ENCODE results near the gene ANKS6.

- TF ChIP-seq JUND (IDR thresholded peaks at IDR 0.05) = no peak
- TF ChIP-seq CTCF (IDR thresholded peaks at IDR 0.05; ENCODE audit: low read depth, low read length, missing input control) = no peak
Observed at GRCh38 chr9:98829766-98830165, 33.4 kb upstream of the ANKS6 start.
